GDM1 (cell line): ENCODE measurements around the gene PCBP3.

Source experiments
- DNase-seq: peaks from one replicate; lab custom pipeline; 2025; lab: John Stamatoyannopoulos, UW

Gene PCBP3

GRCh38 chr21:45724994-45725843 is 81.7 kb downstream of the PCBP3 start:
- no peak for DNase-seq

DNA sequence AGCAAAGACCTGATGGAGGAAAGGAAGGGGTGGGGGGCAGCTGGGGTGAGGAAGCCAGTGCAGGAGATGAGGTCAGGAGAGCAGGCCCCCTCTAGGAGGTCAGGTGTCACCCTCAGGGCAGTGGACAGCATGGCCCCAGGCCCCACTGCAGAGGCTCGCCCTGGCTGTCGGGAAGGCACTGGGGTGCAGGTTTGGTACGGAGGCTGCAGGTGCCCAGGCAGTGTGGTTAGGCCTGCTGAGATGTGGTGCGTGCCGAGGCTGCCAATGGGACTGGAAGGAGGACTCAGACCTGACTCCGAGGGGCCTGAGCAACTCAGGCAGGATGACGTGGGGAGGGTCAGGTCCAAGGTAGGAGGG is 82.3 kb downstream of the PCBP3 start:
- DNase-seq, result no peak

DNA sequence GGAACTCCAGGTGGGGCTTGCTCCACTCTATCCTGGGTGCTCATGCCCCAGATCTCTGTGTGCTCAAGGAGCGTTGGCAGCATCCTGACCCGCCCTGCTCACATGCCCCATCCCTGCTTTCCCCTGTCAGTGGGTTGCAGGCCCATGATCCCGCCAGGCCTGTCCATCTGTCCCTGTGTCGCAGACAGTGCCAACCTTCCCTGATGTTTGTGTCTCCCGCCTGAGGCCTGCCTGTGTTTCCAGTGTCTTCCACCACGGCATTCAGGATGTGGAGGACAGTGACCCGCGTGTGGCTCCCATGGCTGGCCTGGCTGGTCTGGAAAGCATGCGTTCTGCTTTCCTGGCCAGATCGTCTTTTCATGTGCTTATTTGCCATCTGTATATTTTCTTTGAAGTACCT is 82.9 kb downstream of the PCBP3 start:
- no peak for DNase-seq

DNA sequence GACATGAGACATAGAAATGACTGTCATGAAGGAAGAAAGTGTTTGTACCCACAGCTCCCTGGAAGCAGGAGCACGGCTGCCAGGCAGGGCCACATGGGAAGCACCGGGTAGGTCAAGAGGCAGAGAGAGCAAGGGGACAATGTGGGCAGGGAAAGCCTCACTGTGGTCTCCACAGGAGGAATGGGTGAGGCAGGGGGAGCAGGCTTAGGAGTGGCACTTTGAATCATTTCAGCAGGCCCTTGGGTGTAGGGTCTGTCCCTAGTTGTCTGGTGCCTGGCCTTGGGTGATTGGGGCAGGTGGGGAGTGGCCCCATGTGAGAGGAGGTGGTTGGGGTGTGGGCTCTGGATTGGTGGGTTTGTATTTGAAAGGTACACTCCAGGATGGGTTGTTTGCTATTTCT is 83.9 kb downstream of the PCBP3 start:
- DNase-seq, result no peak

GRCh38 chr21:45735259-45736000 is 91.9 kb downstream of the PCBP3 start:
- no peak for DNase-seq

DNA sequence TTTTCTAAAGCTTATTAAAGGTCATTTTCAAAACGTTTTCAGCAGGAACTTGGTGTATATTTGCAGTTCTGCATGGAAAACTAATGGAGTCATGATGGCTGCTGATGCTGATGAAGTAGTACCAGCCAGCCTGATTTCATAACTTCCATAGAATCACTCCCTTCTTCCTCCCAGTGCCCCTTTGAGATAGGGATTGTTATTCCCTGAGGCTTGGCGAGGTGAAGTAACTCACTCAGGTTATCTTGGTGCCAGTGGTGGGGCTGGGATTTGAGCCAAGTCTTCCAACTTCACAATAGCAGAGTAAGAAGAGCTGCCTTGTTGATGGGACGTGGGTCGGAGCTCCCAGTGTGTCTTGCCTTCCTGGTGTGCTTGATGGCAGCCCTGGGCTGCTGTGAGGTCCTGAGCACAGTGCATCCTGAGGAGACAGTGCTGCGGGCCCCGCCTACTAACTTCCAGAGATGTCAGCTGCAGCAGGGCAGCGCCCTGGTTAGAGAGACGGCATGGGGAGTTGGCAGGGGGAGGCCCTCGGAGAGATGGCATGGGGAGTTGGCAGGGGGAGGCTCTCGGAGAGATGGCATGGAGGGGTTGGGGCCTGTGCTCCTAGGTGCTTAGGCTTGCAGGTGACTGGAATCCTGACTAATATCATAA is 92.6 kb downstream of the PCBP3 start:
- no peak for DNase-seq

DNA sequence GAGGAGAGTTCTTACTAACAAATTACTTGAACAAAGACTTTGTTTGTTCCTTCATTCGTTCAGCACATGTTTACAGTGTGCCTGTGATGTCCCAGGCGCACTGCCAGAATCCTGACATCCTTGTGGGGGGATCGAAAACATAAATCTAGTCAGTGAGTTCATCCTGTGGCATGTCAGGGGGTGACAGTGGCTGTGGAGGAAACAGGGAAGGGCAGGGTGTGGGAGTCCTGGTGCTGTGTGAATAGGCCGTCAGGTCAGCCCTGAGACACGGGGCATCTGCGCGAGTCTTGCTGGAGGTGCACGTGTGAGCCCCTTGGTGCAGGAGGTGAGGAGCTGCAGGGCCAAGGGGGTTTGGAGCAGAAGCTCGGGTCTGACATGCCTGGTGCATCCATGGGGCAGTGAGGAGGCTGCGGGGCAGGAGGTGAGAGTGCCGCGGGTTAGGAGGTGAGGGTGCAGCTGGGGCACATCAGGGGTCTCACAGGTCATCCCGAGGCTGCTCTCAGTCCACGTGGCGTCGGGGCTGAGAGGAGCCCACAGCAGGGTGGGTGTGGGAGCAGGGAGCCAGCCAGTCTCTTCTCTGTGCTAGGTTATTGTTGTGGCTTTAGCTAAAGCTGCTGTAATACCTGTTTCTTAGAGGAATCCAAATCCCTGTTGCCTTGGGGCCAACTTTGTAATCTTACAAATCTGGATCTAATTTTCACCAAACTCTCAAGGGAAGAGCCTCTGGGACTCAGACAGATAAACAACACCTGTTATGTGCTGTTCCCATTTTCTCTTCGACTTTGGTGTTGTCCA is 93.4 kb downstream of the PCBP3 start:
- DNase-seq, result no peak

- no peak for DNase-seq
These were observed 94.1 kb downstream of the PCBP3 start for GRCh38 chr21:45737485-45738166.

DNA sequence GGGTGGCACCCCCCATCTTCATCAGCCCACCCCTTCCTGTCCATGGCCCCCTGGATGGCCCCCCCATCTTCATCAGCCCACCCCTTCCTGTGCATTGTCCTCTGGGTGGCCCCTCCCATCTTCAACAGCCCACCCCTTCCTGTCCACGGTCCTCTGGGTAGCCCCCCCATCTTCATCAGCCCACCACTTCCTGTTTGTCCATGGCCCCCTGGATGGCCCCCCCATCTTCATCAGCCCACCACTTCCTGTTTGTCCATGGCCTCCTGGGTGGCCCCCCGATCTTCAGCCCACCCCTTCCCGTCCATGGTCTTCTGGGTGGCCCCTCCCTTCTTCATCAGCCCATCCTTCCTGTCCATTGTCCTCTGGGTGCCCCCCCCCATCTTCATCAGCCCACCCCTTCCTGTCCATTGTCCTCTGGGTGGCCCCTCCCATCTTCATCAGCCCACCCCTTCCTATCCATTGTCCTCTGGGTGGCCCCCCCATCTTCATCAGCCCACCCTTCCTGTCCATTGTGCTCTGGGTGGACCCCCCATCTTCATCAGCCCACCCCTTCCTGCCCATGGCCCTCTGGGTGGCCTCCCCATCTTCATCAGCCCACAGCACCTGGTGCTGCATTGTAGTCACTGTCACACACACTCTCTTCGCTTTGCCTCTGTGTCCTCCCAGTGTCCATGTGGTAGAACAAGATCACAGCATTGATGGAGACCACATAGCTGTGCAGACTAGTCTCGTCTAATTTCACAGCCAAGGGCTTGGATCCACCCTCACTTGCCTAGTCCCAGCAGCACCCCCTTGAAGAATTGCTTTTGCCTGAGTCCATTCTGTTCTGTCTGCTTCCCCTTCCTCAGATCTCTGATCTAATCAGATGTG is 95.9 kb downstream of the PCBP3 start:
- DNase-seq, result no peak

DNA sequence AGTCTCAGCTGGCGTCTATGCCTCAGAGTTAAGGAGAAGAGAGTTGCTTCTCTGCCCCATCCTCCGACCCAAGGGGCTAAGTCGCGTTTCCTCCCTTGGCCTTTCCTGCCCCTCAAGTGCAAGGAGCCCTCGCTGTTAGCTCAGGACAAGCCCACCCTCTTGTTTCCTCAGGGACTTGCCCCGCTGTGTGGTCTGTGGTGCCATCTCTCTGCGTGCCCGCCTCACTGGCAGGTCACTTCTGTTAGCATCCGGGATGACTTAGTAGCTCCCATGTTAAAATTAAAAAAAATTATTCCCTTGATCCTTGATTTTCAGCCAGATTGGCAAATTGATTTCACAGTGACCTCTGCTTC is 96.5 kb downstream of the PCBP3 start:
- DNase-seq, result no peak

GRCh38 chr21:45740491-45741357 is 97.2 kb downstream of the PCBP3 start:
- DNase-seq, result no peak

DNA sequence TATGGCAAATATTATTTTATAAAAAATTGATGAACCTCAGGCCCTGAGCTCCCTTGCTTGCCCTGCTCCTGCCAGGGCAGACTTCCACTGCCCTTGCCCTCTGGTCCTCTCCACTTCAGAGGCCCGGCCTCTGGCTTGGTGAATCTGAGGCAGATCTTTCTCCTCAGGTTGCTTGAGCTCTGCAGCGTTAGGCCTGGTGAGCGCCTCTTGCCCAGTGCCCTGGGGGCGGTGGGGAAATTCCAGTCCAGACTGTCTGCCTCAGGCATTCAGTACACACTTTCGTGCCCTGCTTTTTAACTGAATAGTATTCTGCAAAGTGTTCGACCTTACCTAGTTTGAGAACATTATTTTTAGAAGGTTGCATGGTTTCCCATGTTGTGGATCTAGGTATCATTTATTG is 98.2 kb downstream of the PCBP3 start:
- no peak for DNase-seq

DNA sequence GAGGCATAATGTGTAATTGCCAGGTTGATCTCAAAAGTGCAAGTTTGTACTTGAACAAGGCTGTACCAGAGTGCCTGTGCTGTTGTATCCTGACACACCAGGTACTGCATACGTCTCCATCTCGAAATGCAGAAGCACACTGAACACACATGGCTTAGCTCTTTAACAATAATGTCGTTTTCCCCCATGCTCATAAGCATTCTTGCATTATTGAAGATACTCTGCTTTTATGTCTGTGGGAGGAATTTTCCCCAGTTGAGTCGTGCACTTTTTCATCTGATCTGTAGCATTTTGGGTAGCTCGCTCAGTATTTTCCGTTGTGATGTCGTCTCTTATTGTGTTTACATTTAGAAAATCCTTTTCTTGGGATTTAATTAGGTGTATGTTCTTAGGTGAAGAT is 98.7 kb downstream of the PCBP3 start:
- DNase-seq, result no peak

- no peak for DNase-seq
These were observed 101.7 kb downstream of the PCBP3 start for GRCh38 chr21:45745256-45745655.

- DNase-seq, result no peak
These were observed 103.8 kb downstream of the PCBP3 start for GRCh38 chr21:45747233-45747766.

- no peak for DNase-seq
These were observed 104.4 kb downstream of the PCBP3 start for GRCh38 chr21:45747802-45748445.

DNA sequence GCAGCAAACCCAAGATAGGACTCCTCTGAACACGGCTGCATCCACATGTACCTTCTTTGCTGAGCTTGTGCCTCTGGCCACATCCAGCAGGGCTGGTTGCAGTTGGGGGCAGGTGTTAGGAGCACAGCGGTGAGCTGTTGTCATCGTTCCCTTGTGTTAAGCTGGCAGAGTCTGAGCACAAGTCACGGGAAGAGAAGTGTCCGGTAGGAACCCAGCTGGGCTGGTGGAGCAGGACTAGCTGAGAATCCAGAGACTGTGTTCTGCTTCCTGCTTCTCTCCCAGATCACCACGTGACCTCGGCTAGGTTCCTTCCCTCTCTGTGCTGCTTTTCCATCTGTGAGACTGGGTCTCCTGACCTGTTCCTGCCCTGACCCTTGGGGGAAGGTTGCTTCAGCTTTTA is 105.1 kb downstream of the PCBP3 start:
- DNase-seq, result no peak

DNA sequence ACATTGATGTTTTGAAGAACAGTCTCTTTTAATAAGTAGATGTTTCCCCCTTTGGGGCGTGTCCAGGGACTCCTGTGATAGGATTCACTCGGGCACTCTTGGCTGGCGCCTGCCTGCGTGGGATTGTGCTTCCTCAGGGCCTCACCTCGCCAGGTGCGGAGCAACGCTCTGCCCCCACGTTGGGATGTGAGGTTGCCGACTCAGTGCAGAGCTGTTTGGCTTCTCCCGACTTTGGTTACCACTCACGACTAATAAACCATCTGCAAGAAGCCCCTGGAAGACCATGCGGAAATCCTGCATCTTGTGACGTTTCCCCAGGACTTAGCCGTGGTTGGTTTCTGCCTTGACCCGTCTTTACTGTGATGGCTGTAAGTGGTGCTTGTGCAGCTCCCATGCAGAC is 106.4 kb downstream of the PCBP3 start:
- DNase-seq, result no peak

DNA sequence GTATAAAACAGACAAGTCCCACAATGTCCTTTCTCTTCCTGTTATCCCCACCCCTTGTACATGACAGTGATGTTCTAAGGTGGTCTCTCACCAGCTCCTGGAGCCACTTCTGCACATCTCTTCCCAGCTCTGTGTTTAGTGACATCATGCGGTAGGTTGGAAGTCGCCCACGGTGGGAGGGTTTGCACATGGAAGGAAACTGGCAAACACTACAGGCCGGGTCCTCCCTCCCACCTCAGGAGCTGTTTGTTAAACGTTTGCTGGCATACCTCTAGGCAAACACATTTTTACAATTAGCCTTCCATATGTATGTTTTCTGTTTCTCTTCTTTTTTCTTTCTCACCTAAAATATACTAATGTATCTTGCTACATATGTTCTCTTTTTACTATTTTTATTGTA is 107.4 kb downstream of the PCBP3 start:
- DNase-seq, result no peak
